Activated CD4-positive, CD25-positive, alpha-beta regulatory T cell (primary cell): ENCODE measurements around the gene ZBTB32.

Experiments
- DNase-seq, 4 experiments: peaks; one replicate each; lab custom pipeline; 2025; lab: John Stamatoyannopoulos, UW

Gene ZBTB32

GRCh38 chr19:35695895-35696422 lies 8.4 kb upstream of the ZBTB32 start:
- no peak for DNase-seq

- no peak for DNase-seq
These were observed 7.5 kb upstream of the ZBTB32 start for GRCh38 chr19:35696835-35697234.

- DNase-seq: peak; percentile 76 to 84 (median 84)
These were observed 1.9 kb upstream of the ZBTB32 start for GRCh38 chr19:35702223-35703012.

GRCh38 chr19:35703343-35703742 lies 1.0 kb upstream of the ZBTB32 start:
- DNase-seq: no peak

- no peak for DNase-seq
These were observed 4.0 kb downstream of the ZBTB32 start for GRCh38 chr19:35708391-35708790.

- peak in 1 of 4 experiments; percentile 38 for DNase-seq
These were observed 6.7 kb downstream of the ZBTB32 start for GRCh38 chr19:35710784-35711723.

GRCh38 chr19:35712567-35713505 lies 8.5 kb downstream of the ZBTB32 start:
- DNase-seq: peak in 2 of 4 experiments; percentile 43 to 45

- DNase-seq: no peak
These were observed 9.1 kb downstream of the ZBTB32 start for GRCh38 chr19:35713506-35713850.

GRCh38 chr19:35713904-35714495 lies 9.6 kb downstream of the ZBTB32 start:
- DNase-seq: no peak

GRCh38 chr19:35714601-35715354 lies 10.4 kb downstream of the ZBTB32 start:
- DNase-seq: no peak

GRCh38 chr19:35715355-35715809 lies 11.0 kb downstream of the ZBTB32 start:
- DNase-seq: no peak

- no peak for DNase-seq
These were observed 11.8 kb downstream of the ZBTB32 start for GRCh38 chr19:35715981-35716800.

- DNase-seq: peak; percentile 62 to 98 (median 80)
These were observed 12.7 kb downstream of the ZBTB32 start for GRCh38 chr19:35716801-35717664.

- DNase-seq: peak in 2 of 4 experiments; percentile 91 to 92
These were observed 13.4 kb downstream of the ZBTB32 start, which contains the start of gene KMT2B for GRCh38 chr19:35717665-35718344. Gene KMT2B (plus strand): TSS chr19:35718003. CDS start chr19:35718019, 16 bp downstream.

- peak in 3 of 4 experiments; percentile 23 to 44 (median 28) for DNase-seq
These were observed 14.1 kb downstream of the ZBTB32 start for GRCh38 chr19:35718345-35719041.

GRCh38 chr19:35719402-35720162 lies 15.2 kb downstream of the ZBTB32 start:
- DNase-seq: no peak
